ENCODE measurements around the gene GTF3C5.
"Not testable (repeated sequence)": the region's sequence is repeated elsewhere in the genome, so short reads cannot be mapped to it uniquely, and the experiment has no call there.

GTF3C5 gene

DNA sequence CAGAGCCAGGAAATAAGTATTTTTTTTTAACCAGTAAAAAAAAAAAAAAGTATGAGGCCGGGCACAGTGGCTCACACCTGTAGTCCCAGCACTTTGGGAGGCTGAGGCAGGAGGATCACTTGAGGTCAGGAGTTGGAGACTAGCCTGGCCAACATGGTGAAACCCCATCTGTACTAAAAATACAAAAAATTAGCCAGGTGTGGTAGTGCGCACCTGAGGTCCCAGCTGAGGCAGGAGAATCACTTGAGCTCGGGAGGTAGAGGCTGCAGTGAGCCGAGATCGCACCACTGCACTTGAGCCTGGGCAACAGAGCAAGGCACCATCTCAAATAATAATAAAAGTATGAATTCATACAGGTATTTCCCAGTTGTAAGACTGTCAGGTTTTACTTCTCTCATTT is 41.4 kb downstream of the GTF3C5 start:
- not testable (repeated sequence) for DNase-seq

DNA sequence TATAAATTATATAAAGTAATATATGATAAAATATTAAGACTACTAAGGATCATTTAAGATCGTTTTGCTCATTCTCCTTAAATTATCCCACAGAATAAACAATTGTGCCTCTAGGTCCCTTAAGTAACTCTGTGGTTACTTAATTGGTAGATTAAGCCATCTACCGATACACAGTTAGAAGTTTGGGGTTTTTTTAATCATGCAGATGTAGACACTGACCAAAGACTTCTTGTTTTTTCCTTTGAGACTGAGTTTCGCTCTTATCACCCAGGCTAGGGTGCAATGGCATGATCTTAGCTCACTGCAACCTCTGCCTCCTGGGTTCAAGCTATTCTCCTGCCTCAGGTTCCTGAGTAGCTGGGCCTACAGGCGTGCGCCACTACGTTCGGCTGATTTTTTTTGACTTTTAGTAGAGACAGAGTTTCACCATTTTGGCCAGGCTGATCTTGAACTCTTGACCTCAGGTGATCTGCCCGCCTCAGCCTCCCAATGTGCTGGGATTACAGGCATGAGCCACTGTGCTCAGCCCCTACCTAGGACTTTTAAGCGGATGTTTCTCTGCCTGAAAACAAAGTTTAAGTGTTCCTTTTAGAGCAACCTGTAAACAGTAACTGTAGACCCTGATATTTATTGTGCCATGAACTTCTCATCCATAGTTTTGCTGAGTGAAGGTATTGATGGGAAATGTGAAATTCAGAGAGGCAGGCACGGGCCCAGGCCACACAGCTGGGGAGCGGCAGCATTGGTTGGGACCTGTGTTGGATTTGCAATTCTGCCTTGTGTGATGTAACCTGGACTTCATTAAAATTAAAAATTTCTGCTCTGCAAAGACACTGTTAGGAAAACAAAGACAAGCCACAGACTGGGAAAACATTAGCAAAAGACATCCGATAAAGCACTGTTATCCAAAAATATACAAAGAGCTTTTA is 42.6 kb downstream of the GTF3C5 start:
- DNase-seq, result no peak

- no peak for DNase-seq
These were observed 43.4 kb downstream of the GTF3C5 start for GRCh38 chr9:133074111-133074651.

- DNase-seq, result no peak
These were observed 45.3 kb downstream of the GTF3C5 start for GRCh38 chr9:133075925-133076630.

- DNase-seq, result no peak
These were observed 45.9 kb downstream of the GTF3C5 start for GRCh38 chr9:133076691-133077090.

GRCh38 chr9:133078486-133078885 is 47.7 kb downstream of the GTF3C5 start:
- no peak for DNase-seq

GRCh38 chr9:133080161-133080560 is 49.4 kb downstream of the GTF3C5 start:
- no peak for DNase-seq

- DNase-seq, result not testable (repeated sequence)
These were observed 50.3 kb downstream of the GTF3C5 start for GRCh38 chr9:133080786-133081779.

GRCh38 chr9:133081957-133082644 is 51.3 kb downstream of the GTF3C5 start:
- DNase-seq, result not testable (repeated sequence)

DNA sequence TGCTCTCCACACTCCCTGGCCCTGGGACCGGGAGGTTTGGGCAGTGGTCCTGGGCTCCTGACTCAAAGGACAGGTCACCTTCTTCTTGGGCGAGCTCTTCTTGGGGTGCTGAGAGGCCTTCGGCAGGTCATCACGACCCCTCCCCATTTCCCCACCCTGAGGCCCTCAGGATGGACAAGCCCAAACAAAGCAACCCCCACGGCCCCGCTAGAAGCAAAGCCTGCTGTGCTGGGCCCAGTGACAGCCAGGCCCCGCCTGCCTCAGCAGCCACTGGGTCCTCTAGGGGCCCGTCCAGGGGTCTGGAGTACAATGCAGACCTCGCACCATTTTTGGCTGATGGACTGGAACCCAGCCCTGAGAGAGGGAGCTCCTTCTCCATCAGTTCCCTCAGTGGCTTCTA is 52.9 kb downstream of the GTF3C5 start:
- not testable (repeated sequence) for DNase-seq

GRCh38 chr9:133086212-133086860 is 55.5 kb downstream of the GTF3C5 start:
- not testable (repeated sequence) for DNase-seq

- DNase-seq, result no peak
These were observed 56.1 kb downstream of the GTF3C5 start for GRCh38 chr9:133086894-133087293.

DNA sequence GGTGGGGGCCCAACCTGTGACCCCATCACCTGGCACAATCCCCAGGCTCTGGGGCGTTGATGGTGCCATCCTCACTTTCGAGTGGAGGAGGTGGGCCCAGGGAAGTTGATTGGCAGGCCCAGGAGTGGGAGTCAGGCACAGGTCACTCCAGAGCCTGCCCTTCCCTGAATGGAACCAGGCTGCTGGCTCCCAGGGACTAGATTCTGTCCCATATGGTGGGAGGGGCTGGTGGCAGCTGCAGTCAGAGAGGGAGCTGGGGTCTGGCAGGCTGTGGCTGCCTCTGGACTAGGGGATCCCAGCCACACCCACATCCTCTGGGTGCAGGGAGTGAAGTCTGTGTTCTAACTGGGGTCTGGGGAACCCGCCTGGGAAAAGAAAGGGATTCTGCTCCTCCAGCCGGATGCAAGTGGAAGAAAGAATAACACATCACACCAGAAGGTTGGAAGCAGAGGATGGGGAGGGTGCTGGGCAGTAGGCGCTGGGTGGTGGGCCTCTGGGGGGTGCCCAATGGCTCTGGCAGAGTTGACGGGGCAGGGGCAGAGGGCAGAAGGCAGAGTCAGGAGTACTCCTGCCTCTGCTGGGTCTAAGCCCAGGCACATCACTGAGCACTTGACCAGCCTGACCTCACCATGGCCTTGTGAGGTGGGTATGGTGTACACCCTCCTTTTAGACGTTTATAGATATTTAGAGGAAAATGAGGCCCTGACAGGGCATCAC is 56.8 kb downstream of the GTF3C5 start:
- DNase-seq, result no peak

- DNase-seq, result no peak
These were observed 57.5 kb downstream of the GTF3C5 start for GRCh38 chr9:133088146-133088750.

DNA sequence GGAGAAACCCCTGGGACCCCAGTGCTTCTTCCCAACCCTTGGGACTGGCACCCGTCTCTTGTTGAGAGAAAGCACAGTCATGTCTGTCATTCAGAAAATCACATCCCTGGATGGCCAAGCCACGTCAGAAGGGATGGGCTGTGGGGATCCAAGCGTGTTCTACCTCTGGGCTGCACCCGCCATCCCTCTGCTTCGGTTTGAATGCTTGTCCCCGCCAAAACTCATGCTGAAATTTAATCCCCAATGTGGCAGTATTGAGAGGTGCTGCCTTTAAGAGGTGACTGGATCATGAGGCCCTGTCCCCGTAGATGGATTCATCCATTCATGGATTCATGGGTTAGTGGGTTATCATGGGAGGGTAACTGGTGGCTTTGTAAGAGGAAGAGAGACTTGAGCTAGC is 58.0 kb downstream of the GTF3C5 start:
- DNase-seq, result no peak

- no peak for DNase-seq
These were observed 58.5 kb downstream of the GTF3C5 start for GRCh38 chr9:133089271-133089671.

GRCh38 chr9:133090187-133090586 is 59.4 kb downstream of the GTF3C5 start:
- DNase-seq, result no peak

GRCh38 chr9:133090752-133091385 is 60.1 kb downstream of the GTF3C5 start:
- DNase-seq, result no peak

DNA sequence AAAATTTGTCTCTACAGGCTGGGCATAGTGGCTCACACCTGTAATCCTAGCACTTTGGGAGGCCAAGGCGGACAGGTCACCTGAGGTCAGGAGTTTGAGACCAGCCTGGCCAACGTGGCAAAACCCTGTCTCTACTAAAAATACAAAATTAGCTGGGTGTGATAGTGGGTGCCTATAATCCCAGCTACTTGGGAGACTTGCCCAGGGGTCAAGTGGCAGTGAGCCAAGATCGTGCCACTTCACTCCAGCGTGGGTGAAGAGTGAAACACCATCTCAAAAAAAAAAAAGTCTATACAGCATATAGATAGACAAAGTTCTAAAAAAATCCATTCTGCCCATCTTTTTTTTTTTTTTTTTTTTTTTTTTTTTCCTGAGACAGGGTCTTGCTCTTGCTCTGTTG is 63.6 kb downstream of the GTF3C5 start:
- not testable (repeated sequence) for DNase-seq
